Liver (tissue), 9 donors: ENCODE results near the gene YAF2. TPM values are rescaled to one million over a fixed set of nuclear protein-coding genes. Genes with fewer than 3 reads are reported as not detected.

Source experiments
- DNase-seq: peaks from one replicate; pipeline ENCODE4 v3.0.0-alpha.2; 2017; ENCODE audit warnings: low spot score
- H3K27ac ChIP-seq, 2 donors: one replicate each; pipeline ENCODE4 v1.7.0; 2013; ENCODE audit warnings: inconsistent platforms in 2 of 2, low read length in 2 of 2, control low read depth in 1 of 2, low read depth in 1 of 2, mild to moderate bottlenecking in 1 of 2
- H3K27me3 ChIP-seq, 4 donors: one replicate each; pipeline versions ENCODE4 v1.6.1 to v1.7.0; 2013; ENCODE audit warnings: low read length in 3 of 4, inconsistent platforms in 1 of 4, mild to moderate bottlenecking in 1 of 4, moderate library complexity in 1 of 4; ENCODE audit not compliant: control insufficient read depth in 4 of 4, insufficient read depth in 4 of 4
- H3K36me3 ChIP-seq, 4 donors: one replicate each; pipeline versions ENCODE4 v1.6.1 to v1.7.0; 2013; ENCODE audit warnings: low read length in 3 of 4, mild to moderate bottlenecking in 3 of 4, low read depth in 1 of 4, moderate library complexity in 1 of 4; ENCODE audit not compliant: control insufficient read depth in 4 of 4, insufficient read depth in 3 of 4
- H3K4me1 ChIP-seq, 4 donors: one replicate each; pipeline versions ENCODE4 v1.6.1 to v1.7.0; 2013; ENCODE audit warnings: low read length in 3 of 4, mild to moderate bottlenecking in 3 of 4, moderate library complexity in 1 of 4; ENCODE audit not compliant: control insufficient read depth in 4 of 4, insufficient read depth in 4 of 4
- H3K4me3 ChIP-seq, 3 donors: one replicate each; pipeline versions ENCODE4 v1.6.1 to v1.7.0; 2013; ENCODE audit warnings: low read length in 3 of 3, control low read depth in 1 of 3, low read depth in 1 of 3, mild to moderate bottlenecking in 1 of 3
- H3K9ac ChIP-seq, 2 donors: one replicate each; pipeline ENCODE4 v1.7.0; 2013; ENCODE audit warnings: low read length in 2 of 2, mild to moderate bottlenecking in 2 of 2, moderate library complexity in 2 of 2, control low read depth in 1 of 2, low read depth in 1 of 2
- H3K9me3 ChIP-seq, 4 donors: one replicate each; pipeline versions ENCODE4 v1.6.1 to v1.7.0; 2013; ENCODE audit warnings: low read length in 3 of 4; ENCODE audit not compliant: control insufficient read depth in 4 of 4
- EGR1 ChIP-seq, 2 donors: IDR thresholded peaks; 2 replicates each; pipeline ENCODE4 v1.6.1; 2016 to 2018; ENCODE audit warnings: antibody characterized with exemption in 2 of 2, low read depth in 2 of 2
- FOXA1 ChIP-seq: IDR thresholded peaks from 2 replicates; pipeline ENCODE4 v1.6.1; 2016; ENCODE audit warnings: antibody characterized with exemption
- FOXA2 ChIP-seq: IDR thresholded peaks from 2 replicates; pipeline ENCODE4 v1.6.1; 2016; ENCODE audit warnings: antibody characterized with exemption
- GABPA ChIP-seq, 2 donors: IDR thresholded peaks in 1 of 2; conservative IDR thresholded peaks in 1 of 2; 2 replicates each; pipeline ENCODE4 v1.6.1; 2016; ENCODE audit warnings: antibody characterized with exemption in 2 of 2, mild to moderate bottlenecking in 1 of 2, moderate library complexity in 1 of 2
- HNF4A ChIP-seq, 2 donors: conservative IDR thresholded peaks; 2 replicates each; pipeline ENCODE4 v1.6.1; 2016; ENCODE audit warnings: antibody characterized with exemption in 2 of 2, mild to moderate bottlenecking in 2 of 2
- HNF4G ChIP-seq: IDR thresholded peaks from 2 replicates; pipeline ENCODE4 v1.6.1; 2016; ENCODE audit warnings: antibody characterized with exemption
- JUND ChIP-seq, 2 donors: IDR thresholded peaks; 2 replicates each; pipeline ENCODE4 v1.6.1; 2016; ENCODE audit warnings: antibody characterized with exemption in 2 of 2
- NR2F2 ChIP-seq: IDR thresholded peaks from 2 replicates; pipeline ENCODE4 v1.6.1; 2016; ENCODE audit warnings: antibody characterized with exemption
- RAD21 ChIP-seq, 2 donors: IDR thresholded peaks; 2 replicates each; pipeline ENCODE4 v1.6.1; 2016; ENCODE audit warnings: antibody characterized with exemption in 2 of 2, mild to moderate bottlenecking in 2 of 2
- RXRA ChIP-seq, 2 donors: IDR thresholded peaks; 2 replicates each; pipeline ENCODE4 v1.6.1; 2017 to 2018; ENCODE audit warnings: antibody characterized with exemption in 2 of 2, mild to moderate bottlenecking in 1 of 2
- SP1 ChIP-seq: IDR thresholded peaks from 2 replicates; pipeline ENCODE4 v1.6.1; 2018; ENCODE audit warnings: antibody characterized with exemption, mild to moderate bottlenecking
- TAF1 ChIP-seq: conservative IDR thresholded peaks from 2 replicates; pipeline ENCODE4 v1.6.1; 2016; ENCODE audit warnings: antibody characterized with exemption, mild to moderate bottlenecking
- YY1 ChIP-seq: IDR thresholded peaks from 2 replicates; pipeline ENCODE4 v1.6.1; 2016; ENCODE audit warnings: antibody characterized with exemption, mild to moderate bottlenecking
- WGBS: extraction: QIAGEN DNeasy Blood & Tissue Kit; methylation state at CpG from one replicate; pipeline ENCODE4 v1.1.7; 2013; 5-methylcytosine and 5-hydroxymethylcytosine counted together
- polyA plus RNA-seq, 2 donors: library from polyadenylated mRNA; stranded (reverse) in 1 of 2; unstranded in 1 of 2; fragments of 200-250 nt in 1 of 2; fragments of >200 nt in 1 of 2; fragmentation: Nextera tagmentation in 1 of 2; extraction: Ambion mirVana in 1 of 2; gene quantifications; one replicate each; pipeline versions ENCODE4 v1.2.1 to v1.2.3, GENCODE V29; 2013 to 2015
- total RNA-seq, 2 donors: library from RNA; depleted of rRNA; stranded (reverse); fragments of >200 nt; gene quantifications; one replicate each; pipeline ENCODE4 v1.2.3, GENCODE V29; 2014
- TF ChIP-seq, protein P1 (sequence below): IDR thresholded peaks from 2 replicates; pipeline ENCODE4 v1.6.1; 2016; ENCODE audit warnings: antibody characterized with exemption
- TF ChIP-seq, protein P2 (sequence below): IDR thresholded peaks from 2 replicates; pipeline ENCODE4 v1.6.1; 2016; ENCODE audit warnings: antibody characterized with exemption
- TF ChIP-seq, protein P3 (sequence below): IDR thresholded peaks from 2 replicates; pipeline ENCODE4 v1.6.1; 2016; ENCODE audit warnings: antibody characterized with exemption, mild to moderate bottlenecking
- TF ChIP-seq, protein P4 (sequence below): IDR thresholded peaks from 2 replicates; pipeline ENCODE4 v1.6.1; 2016; ENCODE audit warnings: antibody characterized with exemption
- TF ChIP-seq, protein P5 (sequence below): fragments of 150-350 bp; IDR thresholded peaks from 2 replicates; pipeline ENCODE4 v1.5.1; 2017; ENCODE audit warnings: improper control_type of control experiment, low read depth, low read length; ENCODE audit not compliant: missing input control
- donor health status: healthy.
- donor health status: healthy.
- donor health status: healthy.
- donor health status: healthy.
- donor health status: healthy.

Gene YAF2
- total and polyA plus RNA-seq, 4 donors: 7.3 to 22.9 (median 16.2) TPM

DNA sequence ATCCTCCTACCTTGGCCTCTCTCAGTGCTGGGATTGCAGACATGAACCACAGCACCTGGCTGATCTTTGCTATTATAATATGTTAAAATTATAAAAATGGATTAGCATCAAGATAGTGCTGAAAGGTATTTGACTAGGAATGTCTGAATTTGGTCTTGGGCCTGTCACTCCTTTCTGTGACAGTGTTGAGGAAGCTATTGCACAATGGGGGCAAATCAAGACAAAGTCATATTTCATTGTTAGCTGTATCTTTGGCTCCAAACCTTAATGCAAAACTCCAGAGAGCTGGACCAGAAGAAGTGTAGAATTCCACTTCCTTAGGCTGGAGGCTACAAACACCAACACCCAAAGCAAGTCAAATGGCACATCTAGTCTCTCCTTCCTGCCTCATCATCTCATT is 45.7 kb upstream of the YAF2 start:
- Histone ChIP-seq H3K9me3 (no peaks in the 10 kb centered on the region), H3K27me3 (no peaks in the 10 kb centered on the region), H3K4me1 (peaks cover 0 to 17% (median 12%) of the 10 kb centered on the region in 4 donors), H3K36me3 (no peaks in the 10 kb centered on the region), H3K9ac (no peak overlapping the region), H3K27ac (no peak overlapping the region), H3K4me3 (no peak overlapping the region)
- no peak for DNase-seq
- no peak for TF ChIP-seq FOXA1
- no peak for TF ChIP-seq EGR1 (IDR thresholded peaks at IDR 0.05; ENCODE audit: low read depth in 2 of 2)
- TF ChIP-seq SP1: no peak
- TF ChIP-seq GABPA (IDR thresholded peaks at IDR 0.05 in 1 of 2, conservative IDR thresholded peaks at IDR 0.05 in 1 of 2): no peak

DNA sequence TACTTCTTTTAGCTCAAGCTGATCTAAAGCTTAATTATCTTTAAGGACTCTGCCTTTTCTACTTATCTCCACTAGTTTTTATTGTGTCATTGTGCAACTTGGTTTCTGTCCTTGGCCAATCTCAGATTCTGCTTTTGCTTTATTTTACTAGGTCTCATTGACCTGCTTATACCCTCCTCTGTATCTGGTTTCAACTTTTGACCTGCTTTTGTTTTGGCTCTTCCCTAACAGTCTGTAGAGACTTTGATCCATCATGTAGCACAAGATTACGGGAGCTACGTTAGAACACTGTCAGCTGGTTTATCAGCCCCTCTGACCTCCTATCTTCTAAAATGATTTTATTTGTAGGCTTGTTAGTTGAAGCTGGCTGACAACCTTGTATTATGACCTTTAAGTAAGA is 44.2 kb upstream of the YAF2 start:
- no peaks in the 10 kb centered on the region for H3K36me3 ChIP-seq
- H3K9ac ChIP-seq: no peak overlapping the region
- H3K4me3 ChIP-seq: no peak overlapping the region
- H3K27ac ChIP-seq: no peak overlapping the region
- WGBS: 15% methylated on average over 2 of the region's 2 CpGs
- no peak for DNase-seq
- TF ChIP-seq TAF1 (no peak), FOXA2 (no peak), GABPA (IDR thresholded peaks at IDR 0.05 in 1 of 2, conservative IDR thresholded peaks at IDR 0.05 in 1 of 2) (no peak), NR2F2 (peak; percentile 20), YY1 (peak; percentile 34), RXRA (IDR thresholded peaks at IDR 0.05) (peak; percentile 93 to 96), EGR1 (IDR thresholded peaks at IDR 0.05; ENCODE audit: low read depth in 2 of 2) (peak in 1 of 2 donors; percentile 23), HNF4G (peak; percentile 74), FOXA1 (peak; percentile 13), JUND (IDR thresholded peaks at IDR 0.05) (peak; percentile 29 to 39), RAD21 (IDR thresholded peaks at IDR 0.05) (no peak), HNF4A (conservative IDR thresholded peaks at IDR 0.05) (peak; percentile 82), SP1 (peak; percentile 88)
- TF ChIP-seq, protein P1, sequence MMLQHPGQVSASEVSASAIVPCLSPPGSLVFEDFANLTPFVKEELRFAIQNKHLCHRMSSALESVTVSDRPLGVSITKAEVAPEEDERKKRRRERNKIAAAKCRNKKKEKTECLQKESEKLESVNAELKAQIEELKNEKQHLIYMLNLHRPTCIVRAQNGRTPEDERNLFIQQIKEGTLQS: no peak
- TF ChIP-seq, protein P2, sequence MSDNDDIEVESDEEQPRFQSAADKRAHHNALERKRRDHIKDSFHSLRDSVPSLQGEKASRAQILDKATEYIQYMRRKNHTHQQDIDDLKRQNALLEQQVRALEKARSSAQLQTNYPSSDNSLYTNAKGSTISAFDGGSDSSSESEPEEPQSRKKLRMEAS: no peak
- TF ChIP-seq, protein P3, sequence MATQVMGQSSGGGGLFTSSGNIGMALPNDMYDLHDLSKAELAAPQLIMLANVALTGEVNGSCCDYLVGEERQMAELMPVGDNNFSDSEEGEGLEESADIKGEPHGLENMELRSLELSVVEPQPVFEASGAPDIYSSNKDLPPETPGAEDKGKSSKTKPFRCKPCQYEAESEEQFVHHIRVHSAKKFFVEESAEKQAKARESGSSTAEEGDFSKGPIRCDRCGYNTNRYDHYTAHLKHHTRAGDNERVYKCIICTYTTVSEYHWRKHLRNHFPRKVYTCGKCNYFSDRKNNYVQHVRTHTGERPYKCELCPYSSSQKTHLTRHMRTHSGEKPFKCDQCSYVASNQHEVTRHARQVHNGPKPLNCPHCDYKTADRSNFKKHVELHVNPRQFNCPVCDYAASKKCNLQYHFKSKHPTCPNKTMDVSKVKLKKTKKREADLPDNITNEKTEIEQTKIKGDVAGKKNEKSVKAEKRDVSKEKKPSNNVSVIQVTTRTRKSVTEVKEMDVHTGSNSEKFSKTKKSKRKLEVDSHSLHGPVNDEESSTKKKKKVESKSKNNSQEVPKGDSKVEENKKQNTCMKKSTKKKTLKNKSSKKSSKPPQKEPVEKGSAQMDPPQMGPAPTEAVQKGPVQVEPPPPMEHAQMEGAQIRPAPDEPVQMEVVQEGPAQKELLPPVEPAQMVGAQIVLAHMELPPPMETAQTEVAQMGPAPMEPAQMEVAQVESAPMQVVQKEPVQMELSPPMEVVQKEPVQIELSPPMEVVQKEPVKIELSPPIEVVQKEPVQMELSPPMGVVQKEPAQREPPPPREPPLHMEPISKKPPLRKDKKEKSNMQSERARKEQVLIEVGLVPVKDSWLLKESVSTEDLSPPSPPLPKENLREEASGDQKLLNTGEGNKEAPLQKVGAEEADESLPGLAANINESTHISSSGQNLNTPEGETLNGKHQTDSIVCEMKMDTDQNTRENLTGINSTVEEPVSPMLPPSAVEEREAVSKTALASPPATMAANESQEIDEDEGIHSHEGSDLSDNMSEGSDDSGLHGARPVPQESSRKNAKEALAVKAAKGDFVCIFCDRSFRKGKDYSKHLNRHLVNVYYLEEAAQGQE: no peak
- TF ChIP-seq, protein P4, sequence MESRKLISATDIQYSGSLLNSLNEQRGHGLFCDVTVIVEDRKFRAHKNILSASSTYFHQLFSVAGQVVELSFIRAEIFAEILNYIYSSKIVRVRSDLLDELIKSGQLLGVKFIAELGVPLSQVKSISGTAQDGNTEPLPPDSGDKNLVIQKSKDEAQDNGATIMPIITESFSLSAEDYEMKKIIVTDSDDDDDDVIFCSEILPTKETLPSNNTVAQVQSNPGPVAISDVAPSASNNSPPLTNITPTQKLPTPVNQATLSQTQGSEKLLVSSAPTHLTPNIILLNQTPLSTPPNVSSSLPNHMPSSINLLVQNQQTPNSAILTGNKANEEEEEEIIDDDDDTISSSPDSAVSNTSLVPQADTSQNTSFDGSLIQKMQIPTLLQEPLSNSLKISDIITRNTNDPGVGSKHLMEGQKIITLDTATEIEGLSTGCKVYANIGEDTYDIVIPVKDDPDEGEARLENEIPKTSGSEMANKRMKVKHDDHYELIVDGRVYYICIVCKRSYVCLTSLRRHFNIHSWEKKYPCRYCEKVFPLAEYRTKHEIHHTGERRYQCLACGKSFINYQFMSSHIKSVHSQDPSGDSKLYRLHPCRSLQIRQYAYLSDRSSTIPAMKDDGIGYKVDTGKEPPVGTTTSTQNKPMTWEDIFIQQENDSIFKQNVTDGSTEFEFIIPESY: no peak
- TF ChIP-seq, protein P5, sequence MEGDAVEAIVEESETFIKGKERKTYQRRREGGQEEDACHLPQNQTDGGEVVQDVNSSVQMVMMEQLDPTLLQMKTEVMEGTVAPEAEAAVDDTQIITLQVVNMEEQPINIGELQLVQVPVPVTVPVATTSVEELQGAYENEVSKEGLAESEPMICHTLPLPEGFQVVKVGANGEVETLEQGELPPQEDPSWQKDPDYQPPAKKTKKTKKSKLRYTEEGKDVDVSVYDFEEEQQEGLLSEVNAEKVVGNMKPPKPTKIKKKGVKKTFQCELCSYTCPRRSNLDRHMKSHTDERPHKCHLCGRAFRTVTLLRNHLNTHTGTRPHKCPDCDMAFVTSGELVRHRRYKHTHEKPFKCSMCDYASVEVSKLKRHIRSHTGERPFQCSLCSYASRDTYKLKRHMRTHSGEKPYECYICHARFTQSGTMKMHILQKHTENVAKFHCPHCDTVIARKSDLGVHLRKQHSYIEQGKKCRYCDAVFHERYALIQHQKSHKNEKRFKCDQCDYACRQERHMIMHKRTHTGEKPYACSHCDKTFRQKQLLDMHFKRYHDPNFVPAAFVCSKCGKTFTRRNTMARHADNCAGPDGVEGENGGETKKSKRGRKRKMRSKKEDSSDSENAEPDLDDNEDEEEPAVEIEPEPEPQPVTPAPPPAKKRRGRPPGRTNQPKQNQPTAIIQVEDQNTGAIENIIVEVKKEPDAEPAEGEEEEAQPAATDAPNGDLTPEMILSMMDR: no peak
- peaks cover 0 to 17% (median 12%) of the 10 kb centered on the region in 4 donors for H3K4me1 ChIP-seq
- no peaks in the 10 kb centered on the region for H3K9me3 ChIP-seq
- no peaks in the 10 kb centered on the region for H3K27me3 ChIP-seq
